SK-N-DZ (cell line): Measurements from ENCODE around the gene ZNF292.
A peak's percentile ranks its signal among the peaks of the same experiment; 100 is the strongest.
"Not testable (repeated sequence)": the region's sequence is repeated elsewhere in the genome, so short reads cannot be mapped to it uniquely, and the experiment has no call there.

ENCODE experiments used
- DNase-seq: peaks from one replicate; pipeline ENCODE4 v3.0.0-alpha.2; 2015; ENCODE audit warnings: low spot score

The ZNF292 gene

GRCh38 chr6:87212596-87212995, 57.2 kb downstream of the ZNF292 start:
- DNase-seq = no peak

GRCh38 chr6:87213364-87213763, 58.0 kb downstream of the ZNF292 start:
- no peak for DNase-seq

GRCh38 chr6:87214831-87215230, 59.5 kb downstream of the ZNF292 start:
- DNase-seq = no peak

GRCh38 chr6:87220997-87221396, 65.6 kb downstream of the ZNF292 start:
- DNase-seq = no peak

- no peak for DNase-seq
Measured at GRCh38 chr6:87222676-87223075, 67.3 kb downstream of the ZNF292 start.

- no peak for DNase-seq
Measured at GRCh38 chr6:87224971-87225370, 69.6 kb downstream of the ZNF292 start.

GRCh38 chr6:87225511-87225910, 70.1 kb downstream of the ZNF292 start:
- DNase-seq = no peak

GRCh38 chr6:87225937-87226336, 70.6 kb downstream of the ZNF292 start:
- no peak for DNase-seq

- DNase-seq = no peak
Measured at GRCh38 chr6:87230801-87231200, 75.4 kb downstream of the ZNF292 start.

GRCh38 chr6:87237804-87238203, 82.4 kb downstream of the ZNF292 start:
- peak; percentile 16 for DNase-seq

GRCh38 chr6:87239098-87239635, 83.8 kb downstream of the ZNF292 start:
- not testable (repeated sequence) for DNase-seq

GRCh38 chr6:87241304-87241703, 85.9 kb downstream of the ZNF292 start:
- no peak for DNase-seq

GRCh38 chr6:87242311-87242710, 86.9 kb downstream of the ZNF292 start:
- DNase-seq = no peak

GRCh38 chr6:87243812-87244211, 88.4 kb downstream of the ZNF292 start:
- no peak for DNase-seq

GRCh38 chr6:87244380-87244779, 89.0 kb downstream of the ZNF292 start:
- no peak for DNase-seq

GRCh38 chr6:87250019-87250418, 94.7 kb downstream of the ZNF292 start:
- no peak for DNase-seq

GRCh38 chr6:87251225-87251624, 95.9 kb downstream of the ZNF292 start:
- DNase-seq = no peak

- DNase-seq = no peak
Measured at GRCh38 chr6:87251725-87252124, 96.4 kb downstream of the ZNF292 start.

GRCh38 chr6:87257046-87257445, 101.7 kb downstream of the ZNF292 start:
- no peak for DNase-seq

- DNase-seq = no peak
Measured at GRCh38 chr6:87257565-87257964, 102.2 kb downstream of the ZNF292 start.

GRCh38 chr6:87257975-87258374, 102.6 kb downstream of the ZNF292 start:
- DNase-seq = no peak

GRCh38 chr6:87259791-87260190, 104.4 kb downstream of the ZNF292 start:
- no peak for DNase-seq

GRCh38 chr6:87261534-87261933, 106.2 kb downstream of the ZNF292 start:
- DNase-seq = no peak

- no peak for DNase-seq
Measured at GRCh38 chr6:87264481-87264880, 109.1 kb downstream of the ZNF292 start.
